Thoracic aorta (tissue), 2 donors: ENCODE results near the gene ATP8B1. TPM values are rescaled to one million over a fixed set of nuclear protein-coding genes. Genes with fewer than 3 reads are reported as not detected.
A peak's percentile ranks its signal among the peaks of the same experiment; 100 is the strongest.

ENCODE experiments used
- ATAC-seq: fragments of 150-250 bp; one replicate; pipeline ENCODE4 v1.8.0; 2017; ENCODE audit warnings: low read depth; ENCODE audit not compliant: insufficient number of reproducible peaks, low FRiP score
- DNase-seq: peaks from one replicate; pipeline ENCODE4 v3.0.0-alpha.2; 2020; ENCODE audit warnings: low spot score
- H3K27ac ChIP-seq, 2 donors: fragments of 200-600 bp; sonication (generic); 1 replicate in 1 of 2; 2 replicates in 1 of 2; pipeline ENCODE4 v1.5.1; 2016; ENCODE audit warnings: mild to moderate bottlenecking in 2 of 2, moderate library complexity in 2 of 2
- H3K27me3 ChIP-seq: fragments of 200-600 bp; sonication (generic); replicated peaks from 2 replicates; pipeline ENCODE4 v1.6.0; 2016; ENCODE audit warnings: mild to moderate bottlenecking; ENCODE audit not compliant: insufficient read depth
- H3K36me3 ChIP-seq: fragments of 200-600 bp; sonication (generic); one replicate; pipeline ENCODE4 v1.5.1; 2016
- H3K4me1 ChIP-seq, 2 donors: fragments of 200-600 bp; sonication (generic); 1 replicate in 1 of 2; 2 replicates in 1 of 2; pipeline versions ENCODE4 v1.5.1 to v1.6.0; 2016; ENCODE audit warnings: low read depth in 2 of 2, mild to moderate bottlenecking in 1 of 2; ENCODE audit not compliant: control insufficient read depth in 1 of 2
- H3K4me3 ChIP-seq: fragments of 200-600 bp; sonication (generic); 2 replicates; pipeline ENCODE4 v1.5.1; 2016; ENCODE audit warnings: mild to moderate bottlenecking
- H3K9me3 ChIP-seq: fragments of 200-600 bp; sonication (generic); 2 replicates; pipeline ENCODE4 v1.5.1; 2016
- total RNA-seq, 2 donors: library from RNA; depleted of rRNA; stranded (reverse); fragments of >200 nt; gene quantifications; one replicate each; pipeline versions ENCODE4 v1.1.0 to v1.2.3, GENCODE V29; 2016
- TF ChIP-seq, protein P1 (sequence below): fragments of 200-600 bp; sonication (generic); IDR thresholded peaks from one replicate; pipeline ENCODE4 v1.5.1; 2019; ENCODE audit warnings: antibody characterized with exemption

Gene ATP8B1
- total RNA-seq, 2 donors from 2014 or later, result 68.7 to 111 TPM

GRCh38 chr18:57798713-57799373, 4.3 kb downstream of the ATP8B1 start:
- TF ChIP-seq, protein P1, sequence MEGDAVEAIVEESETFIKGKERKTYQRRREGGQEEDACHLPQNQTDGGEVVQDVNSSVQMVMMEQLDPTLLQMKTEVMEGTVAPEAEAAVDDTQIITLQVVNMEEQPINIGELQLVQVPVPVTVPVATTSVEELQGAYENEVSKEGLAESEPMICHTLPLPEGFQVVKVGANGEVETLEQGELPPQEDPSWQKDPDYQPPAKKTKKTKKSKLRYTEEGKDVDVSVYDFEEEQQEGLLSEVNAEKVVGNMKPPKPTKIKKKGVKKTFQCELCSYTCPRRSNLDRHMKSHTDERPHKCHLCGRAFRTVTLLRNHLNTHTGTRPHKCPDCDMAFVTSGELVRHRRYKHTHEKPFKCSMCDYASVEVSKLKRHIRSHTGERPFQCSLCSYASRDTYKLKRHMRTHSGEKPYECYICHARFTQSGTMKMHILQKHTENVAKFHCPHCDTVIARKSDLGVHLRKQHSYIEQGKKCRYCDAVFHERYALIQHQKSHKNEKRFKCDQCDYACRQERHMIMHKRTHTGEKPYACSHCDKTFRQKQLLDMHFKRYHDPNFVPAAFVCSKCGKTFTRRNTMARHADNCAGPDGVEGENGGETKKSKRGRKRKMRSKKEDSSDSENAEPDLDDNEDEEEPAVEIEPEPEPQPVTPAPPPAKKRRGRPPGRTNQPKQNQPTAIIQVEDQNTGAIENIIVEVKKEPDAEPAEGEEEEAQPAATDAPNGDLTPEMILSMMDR, result no peak
- DNase-seq (no peak), ATAC-seq (no peak)
- H3K9me3 ChIP-seq, result no peaks in the 10 kb centered on the region
- H3K27me3 ChIP-seq, result no peaks in the 10 kb centered on the region
- peak overlapping the region; percentile 49 to 96 for H3K27ac ChIP-seq
- peaks cover 19 to 70% of the 10 kb centered on the region in 2 donors for H3K4me1 ChIP-seq
- H3K36me3 ChIP-seq, result no peaks in the 10 kb centered on the region
- H3K4me3 ChIP-seq, result peak overlapping the region; percentile 33

DNA sequence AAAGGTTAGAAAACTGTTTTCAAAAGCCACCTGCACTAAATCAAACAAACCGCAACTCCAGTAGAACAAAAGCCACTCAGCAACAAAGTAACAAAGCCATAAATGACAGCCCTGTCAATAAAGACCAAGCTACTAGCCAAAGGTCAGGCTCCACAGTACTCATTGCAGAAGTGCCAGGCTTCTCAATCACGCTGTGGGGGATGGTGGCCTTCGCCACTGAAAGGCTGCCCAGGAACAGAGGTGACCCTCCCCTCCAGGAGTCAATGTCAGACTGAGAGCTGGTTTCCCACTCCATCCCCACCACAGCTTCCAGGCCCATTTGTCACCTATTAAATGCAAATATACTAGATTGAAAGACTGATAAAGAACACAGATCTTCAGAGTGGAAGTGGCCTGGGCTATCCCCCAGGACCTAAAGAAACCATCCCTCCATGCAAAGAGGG, 5.9 kb downstream of the ATP8B1 start:
- ATAC-seq (no peak), DNase-seq (no peak)
- Histone ChIP-seq H3K27me3 (no peaks in the 10 kb centered on the region), H3K4me3 (no peak overlapping the region), H3K36me3 (no peaks in the 10 kb centered on the region), H3K9me3 (no peaks in the 10 kb centered on the region), H3K4me1 (peaks cover 27 to 85% of the 10 kb centered on the region in 2 donors), H3K27ac (peak overlapping the region in 1 of 2 donors; percentile 34)
- TF ChIP-seq, protein P1, result no peak

GRCh38 chr18:57794951-57795728, 8.0 kb downstream of the ATP8B1 start:
- DNase-seq (no peak), ATAC-seq (no peak)
- no peaks in the 10 kb centered on the region for H3K9me3 ChIP-seq
- H3K4me1 ChIP-seq, result peaks cover 32 to 99% of the 10 kb centered on the region in 2 donors
- no peak overlapping the region for H3K4me3 ChIP-seq
- H3K27me3 ChIP-seq, result no peaks in the 10 kb centered on the region
- H3K36me3 ChIP-seq, result no peaks in the 10 kb centered on the region
- peak overlapping the region; percentile 14 to 79 for H3K27ac ChIP-seq
- TF ChIP-seq, protein P1, result no peak

GRCh38 chr18:57793302-57793986, 9.7 kb downstream of the ATP8B1 start:
- Histone ChIP-seq H3K4me1 (peaks cover 35 to 98% of the 10 kb centered on the region in 2 donors), H3K27ac (peak overlapping the region; percentile 79 to 90), H3K9me3 (no peaks in the 10 kb centered on the region), H3K36me3 (no peaks in the 10 kb centered on the region), H3K4me3 (peak overlapping the region; percentile 57), H3K27me3 (no peaks in the 10 kb centered on the region)
- ATAC-seq, result no peak
- TF ChIP-seq, protein P1, result no peak
- no peak for DNase-seq
